ENCODE data around the gene ZDHHC7.

GRCh38 chr16:85015481-85016187 is 4.3 kb upstream of the ZDHHC7 start:
- TF ChIP-seq POLR2A (IDR thresholded peaks at IDR 0.05) (no peak), POLR2AphosphoS5 (IDR thresholded peaks at IDR 0.05) (no peak), CTCF (IDR thresholded peaks at IDR 0.05) (no peak), EP300 (IDR thresholded peaks at IDR 0.05) (no peak)

All from gastroesophageal sphincter (tissue), 3 donors.